ACHN (cell line): Measurements from ENCODE around the gene SLC22A16.
A peak's percentile ranks its signal among the peaks of the same experiment; 100 is the strongest.
"Not testable (repeated sequence)": the region's sequence is repeated elsewhere in the genome, so short reads cannot be mapped to it uniquely, and the experiment has no call there.

Source experiments
- DNase-seq: peaks from one replicate; pipeline ENCODE4 v3.0.0-alpha.2; 2015
- in situ Hi-C: cut with HindIII; loops from 2 replicates; pipeline ENCODE4 v1.10.0; 2017; ENCODE audit warnings: low sequenced_read_pairs, low pct_ligation_motif_present, low pct_unique_long_range_greater_than_20kb

The SLC22A16 gene

DNA sequence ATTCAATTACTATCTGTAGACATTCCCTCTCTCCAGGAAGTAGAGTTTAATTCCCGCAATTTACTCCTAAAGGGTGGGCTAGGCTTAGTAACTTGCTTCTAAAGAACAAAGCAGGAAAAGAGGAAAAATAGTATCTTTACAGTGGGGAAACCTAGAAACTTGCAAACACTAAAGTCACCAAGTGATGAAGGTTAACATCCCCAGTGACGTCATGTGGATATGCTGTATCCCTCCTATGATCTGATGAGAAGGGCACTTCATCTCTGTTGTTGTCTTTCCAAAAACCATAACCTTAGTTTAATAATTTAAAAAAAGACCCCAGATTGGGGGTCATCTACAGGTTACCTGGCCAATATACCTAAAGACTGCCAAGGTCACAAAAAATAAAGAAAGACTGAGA, 17.3 kb downstream of the SLC22A16 start:
- in situ Hi-C loops: no loop called here
- DNase-seq: no peak

DNA sequence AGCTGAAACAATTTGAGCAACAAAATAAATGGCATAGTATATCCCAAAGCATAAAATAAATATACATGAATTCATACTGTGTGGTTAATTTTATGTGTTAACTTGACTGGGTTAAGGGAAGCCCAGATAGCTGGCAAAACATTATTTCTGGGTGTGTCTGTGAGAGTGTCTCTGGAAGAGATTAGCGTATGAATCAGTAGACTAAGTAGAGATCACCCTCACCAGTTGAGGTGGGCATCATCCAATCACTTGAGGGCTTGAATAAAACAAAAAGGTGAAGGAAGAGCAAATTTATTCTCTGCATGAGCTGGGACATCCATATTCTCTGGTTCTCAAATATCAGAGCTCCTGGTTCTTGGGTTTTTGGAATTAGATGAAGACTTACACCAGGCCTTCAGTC, 17.9 kb downstream of the SLC22A16 start:
- in situ Hi-C loops: no loop called here
- DNase-seq: no peak

DNA sequence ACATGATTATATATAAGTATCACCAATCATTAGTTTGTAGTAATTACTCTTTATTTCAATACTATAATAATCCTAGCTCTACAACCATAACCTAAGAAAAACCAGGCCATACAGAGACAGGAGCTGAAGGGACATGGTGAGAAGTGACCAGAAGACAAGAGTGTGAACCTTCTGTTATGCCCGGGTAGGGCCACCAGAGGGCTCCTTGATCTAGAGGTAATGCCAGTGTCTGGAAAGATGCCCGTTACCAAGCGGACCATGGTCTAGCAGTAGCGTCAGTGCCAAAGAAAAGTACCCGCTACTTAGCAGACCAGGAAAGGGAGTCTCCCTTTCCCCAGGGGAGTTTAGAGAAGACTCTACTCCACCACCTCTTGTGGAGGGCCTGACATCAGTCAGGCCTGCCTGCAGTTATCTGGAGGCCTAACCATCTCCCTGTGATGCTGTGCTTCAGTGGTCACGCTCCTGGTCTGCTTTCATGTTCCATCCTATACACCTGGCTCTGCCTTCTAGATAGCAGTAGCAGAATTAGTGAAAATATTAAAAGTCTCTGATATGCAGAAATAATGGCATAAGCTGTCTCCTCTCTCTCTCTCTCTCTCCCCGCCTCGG, 18.7 kb downstream of the SLC22A16 start:
- DNase-seq: peak; percentile 78
- in situ Hi-C loops: not testable (repeated sequence)

DNA sequence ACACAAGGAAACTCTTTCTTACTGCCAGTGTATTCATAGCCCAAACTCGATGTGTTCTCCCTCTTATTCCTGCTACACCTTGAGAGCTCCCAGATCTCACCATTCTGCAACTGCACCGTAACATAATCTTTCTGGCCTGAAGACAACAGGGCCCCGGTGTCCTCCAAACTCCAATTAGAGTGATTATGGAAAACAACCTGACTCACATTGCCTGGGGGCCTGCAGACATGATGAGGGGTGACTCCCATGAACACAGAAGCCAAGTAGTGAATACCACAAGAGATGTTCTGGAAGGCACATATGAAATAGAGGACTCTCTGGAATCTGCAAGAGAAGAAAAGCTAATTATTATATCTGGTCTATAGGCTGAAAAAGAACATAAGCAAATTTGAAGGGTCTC, 19.7 kb downstream of the SLC22A16 start:
- in situ Hi-C loops: no loop called here
- DNase-seq: no peak

DNA sequence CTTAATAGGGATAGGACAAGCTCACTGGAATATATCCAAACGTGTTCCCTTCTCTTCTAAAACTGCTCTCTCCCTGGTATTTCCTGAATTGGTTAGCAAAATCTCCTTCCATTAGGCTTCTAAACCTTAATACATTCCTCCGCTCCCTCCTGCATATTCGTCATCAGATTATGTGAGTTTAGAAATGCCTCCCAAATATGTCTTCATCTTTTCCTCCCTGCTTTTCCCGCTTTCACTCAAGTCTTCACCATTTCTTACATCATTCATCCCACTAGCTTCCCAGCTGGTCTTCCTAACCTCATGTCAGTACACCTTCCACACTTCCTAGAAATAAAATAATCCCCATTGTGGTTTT, 26.9 kb downstream of the SLC22A16 start:
- in situ Hi-C loops: no loop called here
- no peak for DNase-seq

DNA sequence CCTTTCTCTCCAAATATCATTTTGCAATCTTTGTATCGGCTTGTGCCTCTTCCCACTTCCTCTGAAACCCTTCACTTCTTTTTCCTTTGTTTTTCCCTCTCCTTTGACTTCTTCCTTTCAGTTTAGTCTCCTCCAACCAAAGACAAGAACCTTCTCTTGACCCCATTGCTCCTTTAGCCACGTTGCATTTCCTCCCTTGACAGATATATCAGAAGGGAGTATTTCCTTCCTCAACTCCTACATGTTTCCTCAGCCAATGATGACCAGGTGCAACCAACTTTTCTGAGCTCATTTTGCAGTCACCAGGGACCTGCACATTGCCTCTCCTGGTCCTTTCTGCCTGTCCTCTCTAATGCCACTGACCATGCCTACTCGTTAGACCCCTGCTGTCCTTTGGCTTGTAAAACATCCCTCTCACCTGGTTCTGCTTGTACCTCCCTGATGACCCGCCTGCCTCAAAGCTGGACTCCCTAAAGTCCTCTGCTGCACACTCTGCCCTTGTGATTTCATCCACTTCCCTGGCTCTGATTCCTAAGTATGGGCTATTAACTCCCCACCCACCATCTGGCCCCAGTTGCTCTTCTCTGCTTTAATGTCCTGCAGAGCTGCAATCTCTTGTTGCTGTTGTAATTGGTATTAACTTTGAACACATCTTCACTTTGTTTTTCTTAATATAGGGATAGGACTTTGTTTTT, 27.4 kb downstream of the SLC22A16 start:
- no peak for DNase-seq
- in situ Hi-C loops: no loop called here

DNA sequence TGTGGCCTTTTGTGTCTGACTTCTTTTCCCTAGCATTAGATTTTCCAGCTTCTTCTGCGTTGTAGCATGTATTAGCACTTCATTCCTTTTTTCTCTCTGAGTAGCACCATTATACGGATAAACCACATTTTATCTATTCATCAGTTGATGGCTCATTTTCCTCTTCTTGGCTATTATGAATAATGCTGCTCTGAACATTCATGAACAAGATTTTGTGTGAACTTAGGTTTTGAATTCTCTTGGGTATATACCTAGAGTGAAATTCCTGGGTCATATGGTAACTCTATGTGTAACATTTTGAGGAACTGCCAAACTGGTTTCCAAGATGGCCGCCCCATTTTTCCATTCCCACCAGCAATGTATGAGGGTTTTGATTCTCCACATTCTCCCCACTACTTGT, 28.7 kb downstream of the SLC22A16 start:
- DNase-seq: no peak
- in situ Hi-C loops: no loop called here

DNA sequence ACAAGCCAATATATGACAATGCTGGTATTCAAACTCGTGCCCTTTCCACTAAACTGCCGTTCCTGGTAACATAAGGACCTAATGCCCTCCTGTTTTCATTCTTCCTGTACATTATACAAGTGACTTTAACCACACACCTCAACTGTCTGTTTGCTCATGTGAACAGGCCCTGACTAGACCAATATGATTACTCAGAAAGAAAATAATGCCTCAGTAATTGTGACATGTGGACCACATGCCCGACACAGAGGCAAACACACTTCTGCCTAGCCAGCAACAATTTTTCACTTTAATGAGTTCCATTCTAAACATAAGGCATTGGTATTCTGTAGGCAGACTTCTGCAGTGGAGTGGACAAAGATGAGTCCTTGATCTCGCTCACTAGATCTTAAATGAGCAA, 30.0 kb downstream of the SLC22A16 start:
- in situ Hi-C loops: no loop called here
- DNase-seq: no peak

DNA sequence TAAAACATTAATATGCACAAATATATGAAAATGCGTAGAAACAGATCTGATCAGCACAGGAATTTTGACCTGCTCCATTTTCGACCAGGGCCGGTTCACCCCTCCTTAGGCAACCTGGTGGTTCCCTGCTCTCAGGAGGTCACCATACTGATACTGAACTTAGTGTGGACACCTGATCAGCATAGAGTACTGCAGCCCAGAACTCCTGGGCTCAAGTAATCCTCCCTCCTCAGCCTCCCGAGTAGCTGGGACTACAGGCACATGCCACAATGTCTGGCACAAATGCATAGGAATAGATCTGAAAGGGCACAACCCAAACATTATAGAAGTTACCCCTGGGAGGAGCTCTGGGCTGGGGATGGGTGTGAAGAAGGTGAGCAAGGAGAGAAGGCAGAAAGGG, 36.4 kb downstream of the SLC22A16 start:
- no peak for DNase-seq
- in situ Hi-C loops: no loop called here

DNA sequence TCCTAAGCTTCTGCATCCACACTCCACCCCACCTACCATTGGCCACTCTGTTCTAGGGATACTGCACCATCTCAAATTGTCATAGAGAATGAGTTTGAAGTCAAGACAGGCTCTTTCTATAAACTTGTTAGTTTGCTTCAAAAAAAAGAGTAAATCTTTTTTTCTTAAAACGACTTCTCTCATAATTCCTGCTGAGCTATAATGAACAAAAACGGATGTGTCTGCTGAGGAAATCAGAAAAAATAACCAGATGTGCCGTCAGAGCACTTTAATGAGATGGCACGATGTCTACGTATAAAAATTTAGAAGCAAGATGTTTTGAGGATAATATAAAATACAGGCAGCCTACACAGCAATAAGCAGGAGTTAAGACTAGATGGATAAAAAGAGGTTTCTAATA, 37.1 kb downstream of the SLC22A16 start:
- DNase-seq: no peak
- in situ Hi-C loops: no loop called here

DNA sequence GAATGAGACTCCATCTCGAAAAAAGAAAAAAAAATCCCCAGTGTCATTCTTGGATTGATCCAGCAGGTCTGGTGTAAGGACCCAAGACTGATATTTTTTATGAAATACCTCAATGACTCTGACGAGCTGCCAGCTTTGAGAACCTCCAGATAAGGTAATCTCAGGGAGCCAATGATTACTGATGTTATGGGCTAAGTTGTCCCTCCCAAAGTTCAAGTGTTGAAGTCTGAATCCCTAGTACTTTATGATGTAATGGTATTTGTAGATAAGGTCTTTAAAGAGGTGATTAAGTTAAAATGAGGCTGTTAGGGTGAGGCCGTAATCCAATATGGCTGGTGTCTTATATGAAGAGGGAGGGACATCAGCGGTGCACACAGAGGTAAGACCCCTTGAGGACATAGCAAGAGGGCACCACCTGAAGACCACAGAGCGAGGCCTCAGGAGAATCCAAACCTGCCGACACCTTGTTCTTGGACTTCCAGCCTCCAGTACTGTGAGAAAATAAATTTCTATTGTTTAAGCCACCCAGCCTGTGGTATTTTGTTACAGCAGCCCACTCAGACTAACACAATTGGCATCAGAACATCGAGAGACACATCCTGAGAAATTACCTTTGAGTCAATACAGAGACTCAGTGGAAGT, 41.3 kb downstream of the SLC22A16 start:
- in situ Hi-C loops: no loop called here
- no peak for DNase-seq

DNA sequence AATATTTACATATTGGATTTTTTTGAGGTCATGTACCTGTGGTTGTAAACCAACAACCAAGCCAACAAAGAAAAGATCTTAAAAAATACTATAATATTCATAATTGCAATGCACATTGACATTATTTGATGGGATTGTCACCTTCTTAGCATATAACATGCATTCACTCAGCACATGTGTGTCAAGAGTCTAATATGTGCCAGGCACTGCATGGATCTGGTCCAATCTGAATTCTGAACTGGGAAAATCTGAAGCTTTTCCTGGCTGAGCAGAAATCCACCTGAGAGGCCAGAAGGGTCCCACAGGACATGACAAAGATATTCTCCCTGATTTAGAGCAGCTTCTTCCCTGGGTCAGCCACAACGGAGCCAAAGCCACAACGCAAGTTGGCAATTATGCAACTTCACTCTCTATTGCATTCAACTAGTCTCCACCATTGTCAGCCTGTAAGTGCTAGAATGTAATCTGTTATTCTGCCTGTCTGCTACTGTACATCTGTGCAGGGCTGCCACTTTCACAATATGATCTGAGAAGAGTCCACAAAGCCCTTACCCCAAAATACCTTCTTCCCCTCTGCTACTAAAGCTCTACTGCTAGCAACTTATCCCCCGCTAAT, 44.0 kb downstream of the SLC22A16 start:
- in situ Hi-C loops: no loop called here
- DNase-seq: no peak

DNA sequence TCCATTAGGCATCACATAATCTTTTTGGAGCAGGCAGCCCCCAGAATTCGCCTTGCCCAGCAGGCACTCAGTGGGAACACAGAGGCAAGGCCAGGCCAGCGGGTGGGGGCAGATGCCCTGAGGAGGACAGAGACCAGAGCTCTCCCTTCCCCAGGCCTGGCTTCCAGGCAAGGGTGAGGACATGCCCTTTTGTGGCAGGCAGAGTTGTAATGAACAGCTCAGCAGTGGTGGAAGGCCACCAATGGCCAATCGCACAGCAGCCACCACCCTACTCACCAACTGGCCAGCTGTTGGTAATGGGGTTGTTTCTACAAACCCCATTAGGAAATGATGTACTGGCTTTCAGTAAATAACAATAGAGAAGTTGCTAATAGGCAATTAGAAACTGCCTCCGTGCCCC, 45.7 kb downstream of the SLC22A16 start:
- in situ Hi-C loops: no loop called here
- DNase-seq: no peak

DNA sequence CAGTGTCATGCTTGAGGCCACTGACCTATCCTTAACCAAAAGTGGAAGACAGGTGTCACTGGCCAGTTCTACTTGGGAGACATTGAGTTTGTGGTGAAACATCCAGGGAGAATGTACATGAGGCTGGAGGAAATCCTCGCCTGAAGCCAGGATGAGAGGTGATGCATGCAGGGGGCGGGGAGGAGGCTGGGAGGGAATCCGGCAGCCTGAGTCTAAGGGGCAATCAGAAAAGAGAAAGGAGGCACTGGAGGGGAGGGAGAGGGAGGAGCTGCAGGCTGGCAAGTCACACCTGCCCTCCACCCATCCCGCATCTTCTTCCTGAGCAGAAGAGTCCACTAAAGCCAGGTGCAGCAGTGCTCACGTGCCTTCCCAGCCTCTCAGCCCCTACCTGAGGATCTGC, 46.2 kb downstream of the SLC22A16 start:
- DNase-seq: no peak
- in situ Hi-C loops: no loop called here

DNA sequence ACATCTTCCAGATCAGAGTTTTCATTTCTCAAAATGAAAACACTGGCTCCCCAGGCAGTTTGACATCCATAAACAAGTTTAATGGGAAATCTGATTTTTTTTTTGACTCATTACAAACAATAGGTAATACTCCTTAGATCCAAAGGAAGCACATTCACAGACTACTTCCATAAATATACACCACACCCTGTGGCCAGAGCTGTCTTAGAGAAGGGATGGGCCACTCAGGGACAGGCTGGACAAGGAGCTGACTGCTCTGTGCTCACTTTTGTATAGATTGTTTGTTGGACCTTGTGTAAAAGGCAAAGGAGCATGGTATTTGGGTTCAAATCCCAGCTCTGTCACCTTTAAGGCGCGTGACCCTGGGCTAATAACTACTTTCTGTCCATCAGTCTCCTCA, 48.3 kb downstream of the SLC22A16 start:
- in situ Hi-C loops: no loop called here
- DNase-seq: no peak

DNA sequence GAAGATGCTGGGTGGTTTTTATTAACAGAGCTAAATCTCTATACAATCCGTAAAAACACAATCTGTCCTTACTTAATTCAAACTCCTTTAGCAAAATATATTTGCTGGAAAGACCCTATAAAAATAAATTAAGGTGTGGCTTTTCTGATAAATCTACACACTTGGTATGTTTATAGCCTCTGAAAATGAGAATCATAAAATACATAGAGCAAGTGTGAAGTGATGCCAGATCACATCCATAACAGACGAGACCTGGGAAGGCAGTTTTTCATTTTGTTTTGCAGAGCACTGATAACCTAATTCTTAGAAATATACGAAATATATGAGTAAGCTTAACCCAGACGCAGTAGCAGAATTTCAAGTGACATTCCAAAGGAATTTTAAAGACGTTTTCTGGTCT, 50.6 kb downstream of the SLC22A16 start:
- no peak for DNase-seq
- in situ Hi-C loops: no loop called here

DNA sequence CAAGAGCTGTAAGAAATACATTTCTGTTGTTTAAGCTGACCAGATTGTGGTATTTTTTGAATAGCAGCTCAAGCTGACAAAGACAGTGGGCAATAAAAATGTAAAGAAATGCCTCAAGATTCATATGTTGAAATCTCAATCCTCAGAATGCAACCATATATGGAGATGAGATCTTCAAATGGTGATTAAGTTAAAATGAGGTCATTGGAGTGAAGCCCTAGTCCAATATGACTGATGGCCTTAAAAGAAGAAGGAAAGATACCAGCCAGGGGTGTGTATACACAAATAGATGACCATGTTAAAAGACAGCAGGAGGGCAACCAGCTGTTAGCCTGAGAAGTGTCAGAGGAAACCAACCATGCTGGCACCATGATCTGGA, 54.0 kb downstream of the SLC22A16 start:
- no peak for DNase-seq
- in situ Hi-C loops: no loop called here

DNA sequence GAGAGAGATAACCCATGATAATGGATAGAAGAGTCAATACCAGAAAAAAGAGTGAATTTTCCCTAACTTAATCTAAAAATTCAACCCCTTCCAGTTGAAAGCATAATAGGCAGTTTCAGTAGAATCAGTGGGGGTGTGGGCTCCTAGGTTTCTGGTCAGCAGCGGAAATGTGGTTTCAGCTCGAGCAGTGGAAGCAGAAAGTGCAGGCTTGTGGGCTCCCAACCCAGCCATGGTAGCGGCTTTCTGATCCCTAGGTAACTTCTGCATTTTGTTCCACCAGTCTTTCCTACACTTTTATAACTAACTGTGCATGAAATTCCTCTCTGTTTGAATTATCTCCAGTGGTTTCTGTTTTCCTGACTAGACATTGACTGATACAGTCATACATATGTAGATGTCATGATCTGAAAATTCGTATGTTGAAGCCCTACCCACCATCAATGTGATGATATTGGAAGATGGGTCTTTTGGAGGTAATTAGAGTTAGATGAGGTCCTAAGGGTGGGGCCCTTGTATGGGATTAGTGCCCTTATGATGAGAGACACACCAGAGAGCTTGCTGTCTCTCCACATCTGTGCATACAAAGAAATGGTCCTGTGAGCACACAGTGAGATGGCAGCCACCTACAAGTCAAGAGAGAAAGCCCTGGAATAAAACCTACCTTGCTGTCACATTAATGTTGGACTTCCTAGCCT, 54.5 kb downstream of the SLC22A16 start:
- DNase-seq: no peak
- in situ Hi-C loops: no loop called here

DNA sequence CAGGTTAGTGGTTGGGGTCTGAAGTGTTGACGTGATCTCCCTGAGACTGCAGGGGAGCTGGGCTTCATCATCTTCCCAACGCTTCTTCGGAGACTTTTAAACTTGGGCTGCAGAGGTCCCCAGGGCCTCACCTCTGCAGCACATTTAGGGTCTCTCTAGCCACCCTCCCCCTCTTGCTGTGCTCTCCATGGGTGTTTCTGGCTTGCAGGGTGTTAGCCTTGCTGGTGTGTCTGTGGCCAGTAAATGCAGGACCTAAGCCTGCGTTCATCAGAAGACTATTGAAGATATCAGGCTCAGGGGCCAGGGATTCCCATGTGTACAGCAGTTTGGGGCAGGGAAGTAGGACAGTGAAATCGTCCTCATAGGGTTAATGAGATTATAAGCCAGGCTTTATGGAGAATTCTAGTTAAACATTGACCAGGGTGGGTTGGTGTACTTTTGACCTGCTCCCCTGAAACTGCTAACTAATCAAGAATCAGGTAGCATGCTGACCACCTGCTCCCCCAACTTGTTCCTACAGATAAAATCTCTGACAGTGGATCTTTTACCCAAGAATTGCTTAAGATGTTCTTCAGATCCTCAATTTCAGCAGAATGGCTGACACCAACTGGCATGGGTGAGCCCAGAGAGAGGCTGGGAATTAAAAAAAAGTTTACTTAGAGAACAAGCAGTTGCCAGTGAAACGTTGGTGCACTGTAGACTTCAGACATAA, 57.2 kb downstream of the SLC22A16 start:
- in situ Hi-C loops: no loop called here
- DNase-seq: no peak
